ENCODE results near the gene KRTAP10-8.
"Not testable (repeated sequence)": the region's sequence is repeated elsewhere in the genome, so short reads cannot be mapped to it uniquely, and the experiment has no call there.

The KRTAP10-8 gene

DNA sequence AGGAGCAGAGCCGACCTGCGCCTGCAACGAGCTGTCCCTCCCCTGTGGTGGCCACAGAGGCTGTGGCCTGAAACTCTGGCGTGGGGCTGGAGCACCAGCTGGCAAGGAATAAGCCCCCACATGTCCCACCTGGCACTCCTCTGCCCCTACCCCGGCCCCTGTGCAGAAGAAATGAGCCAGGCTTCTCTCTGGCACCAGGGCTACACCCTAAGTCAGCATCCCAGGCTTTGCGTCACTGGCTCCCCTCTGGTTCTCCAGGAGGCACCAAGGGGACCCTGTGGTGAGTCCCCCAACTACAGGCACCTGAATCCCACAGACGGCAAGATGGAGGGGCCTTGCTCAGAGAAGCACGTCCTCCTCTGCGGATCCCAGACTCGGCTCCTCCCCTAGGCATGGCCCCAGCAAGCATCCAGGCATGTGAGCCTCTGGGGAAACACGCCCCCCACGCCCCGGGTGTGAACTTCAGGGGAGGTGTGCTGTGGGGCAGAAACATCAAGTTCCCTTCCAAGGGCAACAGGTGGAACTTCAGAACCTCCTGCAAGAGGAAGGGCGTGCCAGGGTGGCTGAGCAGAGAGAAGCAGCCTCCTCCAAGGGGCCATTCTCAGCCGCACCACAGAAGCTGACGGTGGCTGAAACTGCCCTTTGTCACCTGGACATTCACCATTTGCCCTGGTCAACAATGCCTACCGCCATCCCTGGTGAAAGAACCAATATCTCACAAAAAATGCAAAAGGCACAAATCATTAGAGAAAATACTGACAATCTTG lies 8.6 kb upstream of the KRTAP10-8 start:
- TF ChIP-seq, protein P1, sequence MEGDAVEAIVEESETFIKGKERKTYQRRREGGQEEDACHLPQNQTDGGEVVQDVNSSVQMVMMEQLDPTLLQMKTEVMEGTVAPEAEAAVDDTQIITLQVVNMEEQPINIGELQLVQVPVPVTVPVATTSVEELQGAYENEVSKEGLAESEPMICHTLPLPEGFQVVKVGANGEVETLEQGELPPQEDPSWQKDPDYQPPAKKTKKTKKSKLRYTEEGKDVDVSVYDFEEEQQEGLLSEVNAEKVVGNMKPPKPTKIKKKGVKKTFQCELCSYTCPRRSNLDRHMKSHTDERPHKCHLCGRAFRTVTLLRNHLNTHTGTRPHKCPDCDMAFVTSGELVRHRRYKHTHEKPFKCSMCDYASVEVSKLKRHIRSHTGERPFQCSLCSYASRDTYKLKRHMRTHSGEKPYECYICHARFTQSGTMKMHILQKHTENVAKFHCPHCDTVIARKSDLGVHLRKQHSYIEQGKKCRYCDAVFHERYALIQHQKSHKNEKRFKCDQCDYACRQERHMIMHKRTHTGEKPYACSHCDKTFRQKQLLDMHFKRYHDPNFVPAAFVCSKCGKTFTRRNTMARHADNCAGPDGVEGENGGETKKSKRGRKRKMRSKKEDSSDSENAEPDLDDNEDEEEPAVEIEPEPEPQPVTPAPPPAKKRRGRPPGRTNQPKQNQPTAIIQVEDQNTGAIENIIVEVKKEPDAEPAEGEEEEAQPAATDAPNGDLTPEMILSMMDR (IDR thresholded peaks at IDR 0.05; ENCODE audit: low read depth, low read length), result no peak
- Histone ChIP-seq H3K4me1 (no peaks in the 10 kb centered on the region), H3K36me3 (no peaks in the 10 kb centered on the region), H3K9me3 (no peaks in the 10 kb centered on the region), H3K27me3 (peaks cover 26% of the 10 kb centered on the region), H3K4me3 (ENCODE audit: low read depth, low read length) (no peak overlapping the region)
- DNase-seq, result no peak

DNA sequence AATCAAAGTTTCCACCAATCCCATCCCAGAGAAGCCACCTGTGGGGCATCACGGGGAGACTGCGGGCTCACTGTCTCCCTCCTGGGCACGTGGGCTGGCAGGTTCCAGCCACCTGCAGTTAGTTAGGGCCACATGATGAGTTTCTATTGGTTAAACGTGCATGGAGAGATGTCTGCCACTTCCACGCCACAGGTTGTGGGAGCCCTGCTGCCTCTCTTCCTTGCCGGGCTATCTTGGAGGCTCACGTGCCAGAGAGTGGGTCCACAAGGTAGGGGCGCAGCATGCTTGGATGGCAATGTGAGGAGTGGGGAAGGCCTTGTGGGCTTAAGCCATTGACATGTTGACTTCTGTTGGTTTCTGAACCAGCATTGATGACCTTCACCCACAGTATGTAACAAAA lies 8.0 kb upstream of the KRTAP10-8 start:
- H3K9me3 ChIP-seq, result no peaks in the 10 kb centered on the region
- TF ChIP-seq, protein P1 (IDR thresholded peaks at IDR 0.05; ENCODE audit: low read depth, low read length), result no peak
- no peak for DNase-seq
- H3K4me1 ChIP-seq, result no peaks in the 10 kb centered on the region
- no peak overlapping the region for H3K4me3 ChIP-seq (ENCODE audit: low read depth, low read length)
- no peaks in the 10 kb centered on the region for H3K36me3 ChIP-seq
- H3K27me3 ChIP-seq, result peaks cover 24% of the 10 kb centered on the region

DNA sequence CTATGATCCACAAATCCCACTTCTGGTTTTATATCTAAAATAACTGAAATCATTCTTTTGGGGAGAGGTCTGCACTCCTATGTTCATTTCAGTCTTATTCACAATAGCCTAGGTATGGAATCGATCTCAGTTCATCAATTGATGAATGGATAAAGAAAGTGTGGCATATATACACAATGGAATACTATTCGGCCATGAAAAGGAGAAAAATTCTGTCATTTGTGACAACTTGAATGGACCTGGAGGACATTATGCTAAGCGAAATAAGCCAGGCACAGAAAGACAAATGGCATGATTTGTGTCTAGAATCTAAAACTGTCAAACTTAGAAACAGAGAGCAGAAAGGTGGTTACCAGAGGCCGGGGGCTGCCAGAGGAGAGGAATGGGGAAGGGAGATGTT lies 5.4 kb upstream of the KRTAP10-8 start:
- H3K4me3 ChIP-seq (ENCODE audit: low read depth, low read length), result no peak overlapping the region
- no peaks in the 10 kb centered on the region for H3K4me1 ChIP-seq
- TF ChIP-seq, protein P1 (IDR thresholded peaks at IDR 0.05; ENCODE audit: low read depth, low read length), result no peak
- no peak for DNase-seq
- peaks cover 9% of the 10 kb centered on the region for H3K27me3 ChIP-seq
- H3K36me3 ChIP-seq, result no peaks in the 10 kb centered on the region
- H3K9me3 ChIP-seq, result no peaks in the 10 kb centered on the region

DNA sequence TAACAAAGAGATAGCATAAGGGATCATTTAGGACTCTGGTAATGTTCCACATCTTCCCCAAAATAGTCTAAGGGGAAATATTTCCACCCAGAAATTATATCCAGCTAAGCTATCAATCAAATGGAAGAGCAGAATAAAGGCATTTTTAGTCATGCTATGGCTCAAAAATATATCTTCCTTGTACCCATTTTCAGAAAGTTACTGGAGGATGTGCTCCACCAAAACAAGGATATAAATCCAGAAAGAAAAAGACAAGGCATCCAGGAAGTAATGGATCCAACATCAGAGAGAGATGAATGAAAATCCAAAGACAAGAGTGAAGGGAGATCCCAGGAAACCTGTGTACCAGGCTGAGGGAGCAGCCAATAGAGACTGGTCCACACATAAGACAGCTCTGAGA lies 2.7 kb upstream of the KRTAP10-8 start:
- Histone ChIP-seq H3K4me1 (no peaks in the 10 kb centered on the region), H3K27me3 (no peaks in the 10 kb centered on the region), H3K4me3 (ENCODE audit: low read depth, low read length) (no peak overlapping the region), H3K9me3 (no peaks in the 10 kb centered on the region), H3K36me3 (no peaks in the 10 kb centered on the region)
- DNase-seq, result no peak
- TF ChIP-seq, protein P1 (IDR thresholded peaks at IDR 0.05; ENCODE audit: low read depth, low read length), result no peak

DNA sequence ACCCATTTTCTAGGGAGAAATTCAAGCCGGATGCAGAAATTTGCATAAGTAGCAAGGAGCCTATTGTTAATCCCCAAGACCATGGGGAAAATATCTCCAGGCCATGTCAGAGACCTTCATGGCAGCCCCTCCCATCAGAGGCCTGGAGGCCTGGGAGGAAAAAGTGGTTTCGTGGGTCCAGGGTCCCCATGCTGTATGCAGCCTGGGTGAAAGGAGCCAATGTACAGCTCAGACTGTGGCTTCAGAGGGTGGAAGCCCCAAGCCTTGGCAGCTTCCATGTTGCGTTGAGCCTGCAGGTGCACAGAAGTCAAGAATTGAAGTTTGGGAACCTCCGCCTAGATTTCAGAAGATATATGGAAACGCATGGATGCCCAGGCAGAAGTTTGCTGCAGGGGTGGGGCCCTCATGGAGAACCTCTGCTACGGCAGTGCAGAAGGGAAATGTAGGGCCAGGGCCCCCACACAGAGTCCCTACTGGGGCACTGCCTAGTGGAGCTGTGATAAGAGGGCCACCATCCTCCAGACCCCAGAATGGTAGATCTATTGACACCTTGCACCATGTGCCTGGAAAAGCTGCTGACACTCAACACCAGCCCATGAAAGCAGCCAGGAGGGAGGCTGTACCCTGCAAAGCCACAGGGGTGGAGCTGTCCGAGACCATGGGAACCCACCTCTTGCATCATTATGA lies 1.6 kb upstream of the KRTAP10-8 start:
- not testable (repeated sequence) for H3K27me3 ChIP-seq; H3K9me3 ChIP-seq; H3K4me1 ChIP-seq; H3K4me3 ChIP-seq (ENCODE audit: low read depth, low read length); H3K36me3 ChIP-seq; DNase-seq

DNA sequence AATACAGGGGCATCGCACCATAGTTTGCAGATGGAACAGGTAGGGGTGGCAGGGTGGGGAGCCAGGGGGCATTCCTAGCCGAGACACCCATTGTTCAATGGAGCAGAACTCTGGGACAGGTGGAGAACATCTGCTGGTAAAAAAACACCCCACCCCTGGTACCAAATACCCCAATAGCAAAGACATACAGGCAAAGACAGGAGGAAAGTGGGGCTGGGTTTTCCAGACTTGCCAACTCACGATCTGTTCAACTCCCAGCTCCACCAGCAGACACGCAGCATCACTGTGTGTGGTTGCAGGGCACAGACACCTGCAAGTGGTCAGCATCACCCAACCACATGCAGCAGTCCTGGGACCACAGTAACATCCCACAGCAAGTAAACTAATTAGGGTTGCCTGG lies 328 bp upstream of the KRTAP10-8 start:
- no peak for DNase-seq
- H3K9me3 ChIP-seq, result no peaks in the 10 kb centered on the region
- TF ChIP-seq, protein P1 (IDR thresholded peaks at IDR 0.05; ENCODE audit: low read depth, low read length), result no peak
- no peak overlapping the region for H3K4me3 ChIP-seq (ENCODE audit: low read depth, low read length)
- H3K36me3 ChIP-seq, result no peaks in the 10 kb centered on the region
- H3K4me1 ChIP-seq, result no peaks in the 10 kb centered on the region
- H3K27me3 ChIP-seq, result peaks cover 10% of the 10 kb centered on the region

Data from BE2C (cell line).